HepG2 (cell line): Measurements from ENCODE around the gene ADAM15. TPM values are rescaled to one million over a fixed set of nuclear protein-coding genes. Genes with fewer than 3 reads are reported as not detected.

Source experiments
- ATAC-seq: fragments of 200-7000 bp; cut with Tn5 transposase; 3 replicates; pipeline ENCODE4 v1.9.1; 2020; ENCODE audit warnings: mild to moderate bottlenecking, moderate library complexity
- BruUV-seq: library from RNA; stranded (reverse); fragments of 400-500 nt; replicated peaks from 2 replicates; lab custom pipeline; 2021; lab: Mats Ljungman, UMichigan
- CTCF ChIA-PET: fragments of 300-600 bp; formaldehyde crosslinking; extraction: SDS; loops from one replicate; lab custom pipeline; 2021; ENCODE audit warnings: low total read pairs, inconsistent platforms, low intra/inter-chr PET ratio; lab: Yijun Ruan, JAX
- POLR2A ChIA-PET: fragments of 350-600 bp; sonication (Branson Sonifier 250); formaldehyde crosslinking; loops from one replicate; lab custom pipeline; 2020; ENCODE audit warnings: antibody characterized with exemption, inconsistent platforms; lab: Yijun Ruan, JAX
- DNase-seq: peaks from one replicate; pipeline ENCODE4 v3.0.0-alpha.2; 2015; ENCODE audit warnings: low spot score
- FAIRE-seq: peaks from 3 replicates; lab custom pipeline; 2011; peaks lifted over from hg19 to GRCh38; lab: Jason Lieb, UNC
- H2AFZ ChIP-seq: one replicate; pipeline ENCODE4 v1.6.1; 2011; ENCODE audit warnings: low read length, inconsistent platforms
- H3K27ac ChIP-seq: fragments of 300-600 bp; 3 replicates; pipeline ENCODE4 v1.8.0; 2011; ENCODE audit warnings: mixed run types, mild to moderate bottlenecking, mixed read lengths, low read length, inconsistent platforms; ENCODE audit not compliant: insufficient read depth; ENCODE audit errors: extremely low read length
- H3K27me3 ChIP-seq, 2 experiments: fragments of 200-600 bp in 1 of 2; 2 replicates in 1 of 2; 3 replicates in 1 of 2; pipeline versions ENCODE4 v1.6.0 to v1.8.0; 2011; ENCODE audit warnings: low read length in 2 of 2, mild to moderate bottlenecking in 2 of 2, moderate library complexity in 2 of 2, inconsistent platforms in 1 of 2; ENCODE audit not compliant: insufficient read depth in 2 of 2, control insufficient read depth in 1 of 2
- H3K36me3 ChIP-seq, 2 experiments: fragments of 200-600 bp in 1 of 2; replicated peaks in 1 of 2; 2 replicates in 1 of 2; 3 replicates in 1 of 2; pipeline versions ENCODE4 v1.5.1 to v1.8.0; 2011; ENCODE audit warnings: low read length in 2 of 2, inconsistent platforms in 1 of 2; ENCODE audit not compliant: insufficient read depth in 2 of 2, control insufficient read depth in 1 of 2
- H3K4me1 ChIP-seq: 2 replicates; pipeline ENCODE4 v1.5.1; 2012; ENCODE audit warnings: low read length, inconsistent platforms; ENCODE audit not compliant: insufficient read depth
- H3K4me2 ChIP-seq: 2 replicates; pipeline ENCODE4 v1.6.0; 2011; ENCODE audit warnings: low read depth, low read length, inconsistent platforms
- H3K4me3 ChIP-seq, 3 experiments: fragments of 200-600 bp in 1 of 3; sonication (generic), shearing (Covaris generic) in 1 of 3; replicated peaks in 1 of 3; 2 replicates each; pipeline ENCODE4 v1.5.1; 2011 to 2016; ENCODE audit warnings: low read length in 3 of 3, inconsistent platforms in 2 of 3, low read depth in 2 of 3, mild to moderate bottlenecking in 2 of 3, control low read depth in 1 of 3, mixed read lengths in 1 of 3; ENCODE audit not compliant: insufficient read depth in 1 of 3
- H3K79me2 ChIP-seq: one replicate; pipeline ENCODE4 v1.6.1; 2011; ENCODE audit warnings: low read length, inconsistent platforms; ENCODE audit not compliant: insufficient read depth
- H3K9ac ChIP-seq: 2 replicates; pipeline ENCODE4 v1.6.0; 2011; ENCODE audit warnings: mild to moderate bottlenecking, low read depth, low read length, inconsistent platforms; ENCODE audit not compliant: insufficient read depth
- H3K9me3 ChIP-seq: 2 replicates; pipeline ENCODE4 v1.5.1; 2012; ENCODE audit warnings: mild to moderate bottlenecking, low read length
- H4K20me1 ChIP-seq: 2 replicates; pipeline ENCODE4 v1.6.0; 2011; ENCODE audit warnings: inconsistent platforms, mild to moderate bottlenecking, low read length, moderate library complexity; ENCODE audit not compliant: insufficient read depth
- AFF4 ChIP-seq: sonication (generic); formaldehyde crosslinking; IDR thresholded peaks from 2 replicates; pipeline ENCODE4 v1.4.0; 2020; ENCODE audit warnings: missing genetic modification reagents
- GABPB1 ChIP-seq: IDR thresholded peaks from 2 replicates; pipeline ENCODE4 v1.6.1; 2016; ENCODE audit warnings: mild to moderate bottlenecking, missing genetic modification reagents, moderate library complexity, missing compliant biosample characterization
- HIC2 ChIP-seq: sonication (generic); formaldehyde crosslinking; IDR thresholded peaks from 2 replicates; pipeline ENCODE4 v1.9.0; 2022; ENCODE audit warnings: low read depth, missing genetic modification reagents
- HNRNPL ChIP-seq: fragments of 200-400 bp; formaldehyde crosslinking; IDR thresholded peaks from 2 replicates; pipeline ENCODE4 v1.6.1; 2017; ENCODE audit warnings: mild to moderate bottlenecking, low read depth, low read length
- MYPOP ChIP-seq: sonication (generic); formaldehyde crosslinking; IDR thresholded peaks from 2 replicates; pipeline ENCODE4 v1.8.1; 2023; ENCODE audit warnings: mild to moderate bottlenecking, moderate library complexity, missing genetic modification reagents
- ZIK1 ChIP-seq: sonication (generic); formaldehyde crosslinking; IDR thresholded peaks from 2 replicates; pipeline ENCODE4 v1.5.0; 2020; ENCODE audit warnings: mild to moderate bottlenecking, low read depth, missing genetic modification reagents, borderline replicate concordance
- ZNF468 ChIP-seq: sonication (generic); formaldehyde crosslinking; IDR thresholded peaks from 2 replicates; pipeline ENCODE4 v1.8.0; 2022; ENCODE audit warnings: mild to moderate bottlenecking, moderate library complexity, missing genetic modification reagents
- WGBS: methylation state at CpG from one replicate; pipeline ENCODE4 v1.1.6; 2017; ENCODE audit warnings: low lambda C conversion rate; 5-methylcytosine and 5-hydroxymethylcytosine counted together
- in situ Hi-C: cut with HindIII; loops from 2 replicates; pipeline ENCODE4 v1.10.0; 2017; ENCODE audit warnings: low pct_unique_long_range_greater_than_20kb; ENCODE audit not compliant: extremely low pct_ligation_motif_present
- intact Hi-C: fragments of 100-400 bp; cut with micrococcal nuclease; formaldehyde crosslinking; loops from one replicate; pipeline ENCODE4 v1.10.0; 2022; ENCODE audit not compliant: unreplicated experiment
- polyA plus RNA-seq, 8 experiments: library from polyadenylated mRNA; depleted of rRNA in 3 of 8; stranded (reverse) in 7 of 8; unstranded in 1 of 8; fragments of >200 nt; fragmentation: Illumina TruSeq in 4 of 8; extraction: Trizol in 4 of 8; gene quantifications; 2 replicates each; pipeline versions ENCODE4 v1.2.1 to v1.2.3, GENCODE V29; 2011 to 2016; ENCODE audit warnings: low read depth in 4 of 8, missing spikeins in 1 of 8, mixed read lengths in 1 of 8; ENCODE audit not compliant: insufficient read depth in 1 of 8
- total RNA-seq, 5 experiments: library from RNA; depleted of rRNA; stranded (reverse); fragments of >200 nt; fragmentation: Illumina TruSeq; extraction: Trizol; gene quantifications; 2 replicates each; pipeline ENCODE4 v1.2.3, GENCODE V29; 2016; ENCODE audit warnings: low read depth in 1 of 5
- TF ChIP-seq, protein P1 (sequence below): sonication (generic); formaldehyde crosslinking; IDR thresholded peaks from 2 replicates; pipeline ENCODE4 v1.5.1; 2020; ENCODE audit warnings: missing genetic modification reagents, mild to moderate bottlenecking, borderline replicate concordance
- TF ChIP-seq, protein P2 (sequence below), 2 experiments: fragments of 450-650 bp in 1 of 2; sonication (generic) in 1 of 2; formaldehyde crosslinking; IDR thresholded peaks; 2 replicates each; pipeline versions ENCODE4 v1.5.0 to v1.8.0; 2020 to 2022; ENCODE audit warnings: mild to moderate bottlenecking in 1 of 2, missing genetic modification reagents in 1 of 2

Gene ADAM15
- total and polyA plus RNA-seq, 2 of the 13 experiments (the other 11 are each of a cell fraction or from before 2014, with no cell fraction given) = 17.9 to 25.6 TPM

GRCh38 chr1:155005076-155006011 is 45.8 kb upstream of the ADAM15 start (continued):
- TF ChIP-seq, protein P1, sequence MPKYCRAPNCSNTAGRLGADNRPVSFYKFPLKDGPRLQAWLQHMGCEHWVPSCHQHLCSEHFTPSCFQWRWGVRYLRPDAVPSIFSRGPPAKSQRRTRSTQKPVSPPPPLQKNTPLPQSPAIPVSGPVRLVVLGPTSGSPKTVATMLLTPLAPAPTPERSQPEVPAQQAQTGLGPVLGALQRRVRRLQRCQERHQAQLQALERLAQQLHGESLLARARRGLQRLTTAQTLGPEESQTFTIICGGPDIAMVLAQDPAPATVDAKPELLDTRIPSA (CRISPR knock-in tag) = no peak
- TF ChIP-seq, protein P2, sequence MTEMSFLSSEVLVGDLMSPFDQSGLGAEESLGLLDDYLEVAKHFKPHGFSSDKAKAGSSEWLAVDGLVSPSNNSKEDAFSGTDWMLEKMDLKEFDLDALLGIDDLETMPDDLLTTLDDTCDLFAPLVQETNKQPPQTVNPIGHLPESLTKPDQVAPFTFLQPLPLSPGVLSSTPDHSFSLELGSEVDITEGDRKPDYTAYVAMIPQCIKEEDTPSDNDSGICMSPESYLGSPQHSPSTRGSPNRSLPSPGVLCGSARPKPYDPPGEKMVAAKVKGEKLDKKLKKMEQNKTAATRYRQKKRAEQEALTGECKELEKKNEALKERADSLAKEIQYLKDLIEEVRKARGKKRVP (CRISPR knock-in tag; IDR thresholded peaks at IDR 0.05) = no peak
- TF ChIP-seq HIC2 (CRISPR knock-in tag) (0 out of 2 replicates have a peak, but pooled peaks have one; percentile 19), HNRNPL (peak; percentile 91)

DNA sequence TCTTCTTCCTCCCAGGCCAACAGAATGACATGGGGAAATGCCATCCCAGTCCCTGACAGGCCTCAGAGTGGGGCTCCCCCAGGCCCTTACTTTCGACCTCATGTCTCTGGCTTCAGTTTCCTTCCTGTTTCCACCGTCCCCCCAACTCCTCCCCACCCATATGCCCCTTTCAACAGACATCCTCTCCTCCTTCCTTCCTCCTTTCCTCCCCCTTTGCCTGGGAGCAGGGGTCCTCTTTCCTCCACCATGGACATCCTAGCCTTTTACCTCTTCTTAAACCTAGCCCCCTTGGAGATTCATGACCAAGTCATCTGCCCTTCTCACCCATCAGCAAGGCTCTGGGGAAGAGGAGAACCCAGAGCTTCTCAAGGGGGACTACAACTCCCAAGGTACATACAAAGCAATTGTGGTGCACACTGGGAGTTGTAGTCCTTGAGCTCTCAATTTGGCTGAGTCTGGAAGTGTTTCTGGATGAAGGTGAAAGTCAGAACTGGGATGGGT is 44.5 kb upstream of the ADAM15 start:
- H3K9me3 ChIP-seq = no peaks in the 10 kb centered on the region
- no peak overlapping the region for H2AFZ ChIP-seq
- in situ Hi-C loops = no loop called here
- no peak for FAIRE-seq
- BruUV-seq = no TSS peak
- H3K27me3 ChIP-seq = no peaks in the 10 kb centered on the region; a peak in 1 of 5 replicates
- 83% methylated on average over 2 of the region's 2 CpGs for WGBS
- peaks cover 77% of the 10 kb centered on the region for H3K4me1 ChIP-seq
- H4K20me1 ChIP-seq = peaks cover 5% of the 10 kb centered on the region; the same call in 1 of the 2 replicates
- no peak for DNase-seq
- ChIA-PET CTCF (no interaction called here), POLR2A (interaction anchor here (1.0 to 1.6 kb wide), 4 partner anchors 11 to 50 kb away, joined by 3 to 10 read pairs (median 6); partner anchors contain the start of gene PBXIP1)
- intact Hi-C loops = no loop called here
- H3K79me2 ChIP-seq = peaks cover 46% of the 10 kb centered on the region
- peak overlapping the region; percentile 8 for H3K27ac ChIP-seq
- peak overlapping the region; percentile 36; the same call in 1 of the 2 replicates for H3K4me2 ChIP-seq
- H3K4me3 ChIP-seq = no peak overlapping the region
- no peak overlapping the region for H3K9ac ChIP-seq
- H3K36me3 ChIP-seq = peaks cover 1 to 6% of the 10 kb centered on the region in 2 experiments; a peak in 3 of 5 replicates
- no peak for ATAC-seq
- TF ChIP-seq GABPB1 (CRISPR knock-in tag) (peak; percentile 13; the same call in 1 of the 2 replicates), MYPOP (no peak), AFF4 (no peak), ZNF468 (no peak), ZIK1 (CRISPR knock-in tag) (no peak)
